ENCODE data around the gene SH3GL1.

Gene SH3GL1

GRCh38 chr19:4391306-4391693 lies 9.0 kb downstream of the SH3GL1 start:
- peak overlapping the region; percentile 77 for H3K27ac ChIP-seq (ENCODE audit: low read depth, low read length)
- H3K9me3 ChIP-seq (ENCODE audit: low read length), result no peaks in the 10 kb centered on the region
- H3K9ac ChIP-seq (ENCODE audit: low read length), result peak overlapping the region; percentile 11
- peak overlapping the region in 1 of 2 donors; percentile 55 for H3K4me3 ChIP-seq (ENCODE audit: low read depth in 1 of 2, low read length in 2 of 2)
- peaks cover 55% of the 10 kb centered on the region for H3K4me1 ChIP-seq (ENCODE audit: insufficient read depth, low read length)
- H3K36me3 ChIP-seq (ENCODE audit: insufficient read depth, low read length), result no peaks in the 10 kb centered on the region
- no peaks in the 10 kb centered on the region for H3K27me3 ChIP-seq (ENCODE audit: control insufficient read depth in 1 of 2, insufficient read depth in 2 of 2, low read length in 2 of 2)

- Histone ChIP-seq H3K27ac (ENCODE audit: low read depth, low read length) (peak overlapping the region; percentile 77), H3K36me3 (ENCODE audit: insufficient read depth, low read length) (peaks cover 3% of the 10 kb centered on the region), H3K4me3 (ENCODE audit: low read depth in 1 of 2, low read length in 2 of 2) (peak overlapping the region in 1 of 2 donors; percentile 55), H3K9me3 (ENCODE audit: low read length) (no peaks in the 10 kb centered on the region), H3K4me1 (ENCODE audit: insufficient read depth, low read length) (peaks cover 57% of the 10 kb centered on the region), H3K9ac (ENCODE audit: low read length) (peak overlapping the region; percentile 11), H3K27me3 (ENCODE audit: control insufficient read depth in 1 of 2, insufficient read depth in 2 of 2, low read length in 2 of 2) (no peaks in the 10 kb centered on the region)
Measured at GRCh38 chr19:4390567-4391305, 9.6 kb downstream of the SH3GL1 start.

DNA sequence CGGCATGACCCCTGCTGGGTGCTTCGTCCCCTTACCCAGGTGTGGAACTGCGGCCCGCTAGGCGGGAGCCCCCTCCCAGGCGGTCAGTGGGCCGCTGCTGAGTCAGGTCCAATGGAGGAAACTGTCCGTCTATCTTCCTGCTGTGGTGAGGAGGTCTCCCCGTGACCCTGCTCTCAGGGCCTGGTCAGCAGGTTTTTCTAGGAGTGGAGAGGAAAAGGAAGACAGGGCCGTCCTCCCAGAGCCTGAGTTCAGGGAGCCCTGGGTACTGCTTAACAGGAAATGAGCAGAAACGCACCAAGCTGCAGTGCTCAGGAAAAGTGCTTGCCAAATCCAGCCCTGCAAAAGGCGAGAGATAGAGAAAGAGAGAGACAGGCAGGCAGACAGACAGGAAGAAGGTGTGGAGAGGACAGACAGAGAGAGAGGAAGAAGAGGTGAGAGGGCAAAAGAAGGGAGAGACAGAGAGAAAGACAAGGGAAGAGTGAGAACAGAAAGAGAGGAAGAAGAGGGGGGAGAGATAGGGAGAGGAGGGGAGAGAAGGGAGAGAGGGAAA lies 10.3 kb downstream of the SH3GL1 start:
- Histone ChIP-seq H3K4me1 (ENCODE audit: insufficient read depth, low read length) (peaks cover 58% of the 10 kb centered on the region), H3K9me3 (ENCODE audit: low read length) (no peaks in the 10 kb centered on the region), H3K4me3 (ENCODE audit: low read depth in 1 of 2, low read length in 2 of 2) (peak overlapping the region; percentile 16 to 55), H3K27me3 (ENCODE audit: control insufficient read depth in 1 of 2, insufficient read depth in 2 of 2, low read length in 2 of 2) (no peaks in the 10 kb centered on the region), H3K36me3 (ENCODE audit: insufficient read depth, low read length) (peaks cover 6% of the 10 kb centered on the region), H3K9ac (ENCODE audit: low read length) (peak overlapping the region; percentile 11), H3K27ac (ENCODE audit: low read depth, low read length) (peak overlapping the region; percentile 77)

DNA sequence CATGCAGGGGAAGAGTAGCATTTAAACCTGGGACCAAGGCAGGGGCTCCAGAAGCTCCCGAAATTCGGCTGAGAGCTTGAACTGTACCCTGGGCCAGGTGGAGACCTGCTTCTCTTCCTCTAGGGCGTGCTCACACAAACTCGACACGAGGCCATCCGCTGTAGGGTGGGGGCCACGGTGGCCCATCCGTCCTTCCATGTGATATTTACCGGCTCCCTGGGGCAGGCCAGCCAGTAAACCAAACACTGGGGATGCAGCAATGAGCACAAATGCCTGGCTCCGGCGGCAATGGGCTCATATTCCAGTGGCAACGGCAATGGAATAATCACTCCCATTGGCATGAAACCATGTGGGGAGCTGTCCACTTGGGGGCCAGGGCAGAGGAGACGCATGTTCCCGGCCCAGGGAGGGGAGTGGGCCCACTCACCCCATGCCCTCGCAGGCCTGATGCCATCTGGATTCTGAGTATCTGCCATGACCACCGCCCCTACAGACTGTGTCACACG lies 10.8 kb downstream of the SH3GL1 start:
- H3K9me3 ChIP-seq (ENCODE audit: low read length), result no peaks in the 10 kb centered on the region
- H3K27ac ChIP-seq (ENCODE audit: low read depth, low read length), result peak overlapping the region; percentile 77
- peaks cover 7% of the 10 kb centered on the region for H3K36me3 ChIP-seq (ENCODE audit: insufficient read depth, low read length)
- no peaks in the 10 kb centered on the region for H3K27me3 ChIP-seq (ENCODE audit: control insufficient read depth in 1 of 2, insufficient read depth in 2 of 2, low read length in 2 of 2)
- H3K4me1 ChIP-seq (ENCODE audit: insufficient read depth, low read length), result peaks cover 55% of the 10 kb centered on the region
- H3K4me3 ChIP-seq (ENCODE audit: low read depth in 1 of 2, low read length in 2 of 2), result peak overlapping the region in 1 of 2 donors; percentile 55
- peak overlapping the region; percentile 11 for H3K9ac ChIP-seq (ENCODE audit: low read length)

GRCh38 chr19:4389064-4389375 lies 11.3 kb downstream of the SH3GL1 start:
- Histone ChIP-seq H3K4me3 (ENCODE audit: low read depth in 1 of 2, low read length in 2 of 2) (no peak overlapping the region), H3K27me3 (ENCODE audit: control insufficient read depth in 1 of 2, insufficient read depth in 2 of 2, low read length in 2 of 2) (no peaks in the 10 kb centered on the region), H3K9me3 (ENCODE audit: low read length) (no peaks in the 10 kb centered on the region), H3K36me3 (ENCODE audit: insufficient read depth, low read length) (peaks cover 13% of the 10 kb centered on the region), H3K27ac (ENCODE audit: low read depth, low read length) (peak overlapping the region; percentile 48), H3K9ac (ENCODE audit: low read length) (peak overlapping the region; percentile 27), H3K4me1 (ENCODE audit: insufficient read depth, low read length) (peaks cover 49% of the 10 kb centered on the region)

GRCh38 chr19:4388337-4389063 lies 11.8 kb downstream of the SH3GL1 start:
- Histone ChIP-seq H3K9ac (ENCODE audit: low read length) (peak overlapping the region; percentile 27), H3K27me3 (ENCODE audit: control insufficient read depth in 1 of 2, insufficient read depth in 2 of 2, low read length in 2 of 2) (no peaks in the 10 kb centered on the region), H3K27ac (ENCODE audit: low read depth, low read length) (peak overlapping the region; percentile 48), H3K4me1 (ENCODE audit: insufficient read depth, low read length) (peaks cover 46% of the 10 kb centered on the region), H3K36me3 (ENCODE audit: insufficient read depth, low read length) (peaks cover 16% of the 10 kb centered on the region), H3K9me3 (ENCODE audit: low read length) (no peaks in the 10 kb centered on the region), H3K4me3 (ENCODE audit: low read depth in 1 of 2, low read length in 2 of 2) (no peak overlapping the region)

- Histone ChIP-seq H3K9me3 (ENCODE audit: low read length) (no peaks in the 10 kb centered on the region), H3K4me3 (ENCODE audit: low read depth in 1 of 2, low read length in 2 of 2) (no peak overlapping the region), H3K27ac (ENCODE audit: low read depth, low read length) (no peak overlapping the region), H3K4me1 (ENCODE audit: insufficient read depth, low read length) (peaks cover 38% of the 10 kb centered on the region), H3K36me3 (ENCODE audit: insufficient read depth, low read length) (peaks cover 19% of the 10 kb centered on the region), H3K27me3 (ENCODE audit: control insufficient read depth in 1 of 2, insufficient read depth in 2 of 2, low read length in 2 of 2) (no peaks in the 10 kb centered on the region), H3K9ac (ENCODE audit: low read length) (no peak overlapping the region)
Measured at GRCh38 chr19:4386041-4386782, 14.1 kb downstream of the SH3GL1 start.

GRCh38 chr19:4385291-4386040 lies 14.9 kb downstream of the SH3GL1 start:
- Histone ChIP-seq H3K27ac (ENCODE audit: low read depth, low read length) (no peak overlapping the region), H3K9ac (ENCODE audit: low read length) (no peak overlapping the region), H3K36me3 (ENCODE audit: insufficient read depth, low read length) (peaks cover 19% of the 10 kb centered on the region), H3K4me1 (ENCODE audit: insufficient read depth, low read length) (peaks cover 34% of the 10 kb centered on the region), H3K9me3 (ENCODE audit: low read length) (no peaks in the 10 kb centered on the region), H3K27me3 (ENCODE audit: control insufficient read depth in 1 of 2, insufficient read depth in 2 of 2, low read length in 2 of 2) (no peaks in the 10 kb centered on the region), H3K4me3 (ENCODE audit: low read depth in 1 of 2, low read length in 2 of 2) (no peak overlapping the region)

- H3K27ac ChIP-seq (ENCODE audit: low read depth, low read length), result no peak overlapping the region
- H3K4me1 ChIP-seq (ENCODE audit: insufficient read depth, low read length), result peaks cover 35% of the 10 kb centered on the region
- no peak overlapping the region for H3K9ac ChIP-seq (ENCODE audit: low read length)
- H3K9me3 ChIP-seq (ENCODE audit: low read length), result no peaks in the 10 kb centered on the region
- no peak overlapping the region for H3K4me3 ChIP-seq (ENCODE audit: low read depth in 1 of 2, low read length in 2 of 2)
- H3K27me3 ChIP-seq (ENCODE audit: control insufficient read depth in 1 of 2, insufficient read depth in 2 of 2, low read length in 2 of 2), result no peaks in the 10 kb centered on the region
- H3K36me3 ChIP-seq (ENCODE audit: insufficient read depth, low read length), result peaks cover 13% of the 10 kb centered on the region
Measured at GRCh38 chr19:4380254-4380727, 20.1 kb downstream of the SH3GL1 start.

GRCh38 chr19:4379383-4380253 lies 20.7 kb downstream of the SH3GL1 start:
- Histone ChIP-seq H3K27me3 (ENCODE audit: control insufficient read depth in 1 of 2, insufficient read depth in 2 of 2, low read length in 2 of 2) (no peaks in the 10 kb centered on the region), H3K9me3 (ENCODE audit: low read length) (no peaks in the 10 kb centered on the region), H3K4me1 (ENCODE audit: insufficient read depth, low read length) (peaks cover 42% of the 10 kb centered on the region), H3K27ac (ENCODE audit: low read depth, low read length) (no peak overlapping the region), H3K36me3 (ENCODE audit: insufficient read depth, low read length) (peaks cover 12% of the 10 kb centered on the region), H3K9ac (ENCODE audit: low read length) (no peak overlapping the region), H3K4me3 (ENCODE audit: low read depth in 1 of 2, low read length in 2 of 2) (no peak overlapping the region)

Measured in muscle layer of colon (tissue), 2 donors.